Liver (tissue), 9 donors: ENCODE measurements around the gene FN1. TPM values are rescaled to one million over a fixed set of nuclear protein-coding genes. Genes with fewer than 3 reads are reported as not detected.

ENCODE experiments used
- DNase-seq: peaks from one replicate; pipeline ENCODE4 v3.0.0-alpha.2; 2017; ENCODE audit warnings: low spot score
- H3K27ac ChIP-seq, 2 donors: one replicate each; pipeline ENCODE4 v1.7.0; 2013; ENCODE audit warnings: inconsistent platforms in 2 of 2, low read length in 2 of 2, control low read depth in 1 of 2, low read depth in 1 of 2, mild to moderate bottlenecking in 1 of 2
- H3K27me3 ChIP-seq, 4 donors: one replicate each; pipeline versions ENCODE4 v1.6.1 to v1.7.0; 2013; ENCODE audit warnings: low read length in 3 of 4, inconsistent platforms in 1 of 4, mild to moderate bottlenecking in 1 of 4, moderate library complexity in 1 of 4; ENCODE audit not compliant: control insufficient read depth in 4 of 4, insufficient read depth in 4 of 4
- H3K36me3 ChIP-seq, 4 donors: one replicate each; pipeline versions ENCODE4 v1.6.1 to v1.7.0; 2013; ENCODE audit warnings: low read length in 3 of 4, mild to moderate bottlenecking in 3 of 4, low read depth in 1 of 4, moderate library complexity in 1 of 4; ENCODE audit not compliant: control insufficient read depth in 4 of 4, insufficient read depth in 3 of 4
- H3K4me1 ChIP-seq, 4 donors: one replicate each; pipeline versions ENCODE4 v1.6.1 to v1.7.0; 2013; ENCODE audit warnings: low read length in 3 of 4, mild to moderate bottlenecking in 3 of 4, moderate library complexity in 1 of 4; ENCODE audit not compliant: control insufficient read depth in 4 of 4, insufficient read depth in 4 of 4
- H3K4me3 ChIP-seq, 3 donors: one replicate each; pipeline versions ENCODE4 v1.6.1 to v1.7.0; 2013; ENCODE audit warnings: low read length in 3 of 3, control low read depth in 1 of 3, low read depth in 1 of 3, mild to moderate bottlenecking in 1 of 3
- H3K9ac ChIP-seq, 2 donors: one replicate each; pipeline ENCODE4 v1.7.0; 2013; ENCODE audit warnings: low read length in 2 of 2, mild to moderate bottlenecking in 2 of 2, moderate library complexity in 2 of 2, control low read depth in 1 of 2, low read depth in 1 of 2
- H3K9me3 ChIP-seq, 4 donors: one replicate each; pipeline versions ENCODE4 v1.6.1 to v1.7.0; 2013; ENCODE audit warnings: low read length in 3 of 4; ENCODE audit not compliant: control insufficient read depth in 4 of 4
- ATF3 ChIP-seq: IDR thresholded peaks from 2 replicates; pipeline ENCODE4 v1.6.1; 2016; ENCODE audit warnings: antibody characterized with exemption
- CTCF ChIP-seq: fragments of 150-350 bp; IDR thresholded peaks from 2 replicates; pipeline ENCODE4 v1.5.1; 2017; ENCODE audit warnings: improper control_type of control experiment, low read depth, low read length; ENCODE audit not compliant: missing input control
- EGR1 ChIP-seq, 2 donors: IDR thresholded peaks; 2 replicates each; pipeline ENCODE4 v1.6.1; 2016 to 2018; ENCODE audit warnings: antibody characterized with exemption in 2 of 2, low read depth in 2 of 2
- FOXA1 ChIP-seq: IDR thresholded peaks from 2 replicates; pipeline ENCODE4 v1.6.1; 2016; ENCODE audit warnings: antibody characterized with exemption
- FOXA2 ChIP-seq: IDR thresholded peaks from 2 replicates; pipeline ENCODE4 v1.6.1; 2016; ENCODE audit warnings: antibody characterized with exemption
- GABPA ChIP-seq, 2 donors: IDR thresholded peaks in 1 of 2; conservative IDR thresholded peaks in 1 of 2; 2 replicates each; pipeline ENCODE4 v1.6.1; 2016; ENCODE audit warnings: antibody characterized with exemption in 2 of 2, mild to moderate bottlenecking in 1 of 2, moderate library complexity in 1 of 2
- HNF4A ChIP-seq, 2 donors: conservative IDR thresholded peaks; 2 replicates each; pipeline ENCODE4 v1.6.1; 2016; ENCODE audit warnings: antibody characterized with exemption in 2 of 2, mild to moderate bottlenecking in 2 of 2
- HNF4G ChIP-seq: IDR thresholded peaks from 2 replicates; pipeline ENCODE4 v1.6.1; 2016; ENCODE audit warnings: antibody characterized with exemption
- JUND ChIP-seq, 2 donors: IDR thresholded peaks; 2 replicates each; pipeline ENCODE4 v1.6.1; 2016; ENCODE audit warnings: antibody characterized with exemption in 2 of 2
- MAX ChIP-seq: IDR thresholded peaks from 2 replicates; pipeline ENCODE4 v1.6.1; 2016; ENCODE audit warnings: antibody characterized with exemption
- NR2F2 ChIP-seq: IDR thresholded peaks from 2 replicates; pipeline ENCODE4 v1.6.1; 2016; ENCODE audit warnings: antibody characterized with exemption
- RAD21 ChIP-seq, 2 donors: IDR thresholded peaks; 2 replicates each; pipeline ENCODE4 v1.6.1; 2016; ENCODE audit warnings: antibody characterized with exemption in 2 of 2, mild to moderate bottlenecking in 2 of 2
- REST ChIP-seq: IDR thresholded peaks from 2 replicates; pipeline ENCODE4 v1.6.1; 2016; ENCODE audit warnings: antibody characterized with exemption, mild to moderate bottlenecking
- RXRA ChIP-seq, 2 donors: IDR thresholded peaks; 2 replicates each; pipeline ENCODE4 v1.6.1; 2017 to 2018; ENCODE audit warnings: antibody characterized with exemption in 2 of 2, mild to moderate bottlenecking in 1 of 2
- SP1 ChIP-seq: IDR thresholded peaks from 2 replicates; pipeline ENCODE4 v1.6.1; 2018; ENCODE audit warnings: antibody characterized with exemption, mild to moderate bottlenecking
- TAF1 ChIP-seq: conservative IDR thresholded peaks from 2 replicates; pipeline ENCODE4 v1.6.1; 2016; ENCODE audit warnings: antibody characterized with exemption, mild to moderate bottlenecking
- YY1 ChIP-seq: IDR thresholded peaks from 2 replicates; pipeline ENCODE4 v1.6.1; 2016; ENCODE audit warnings: antibody characterized with exemption, mild to moderate bottlenecking
- WGBS: extraction: QIAGEN DNeasy Blood & Tissue Kit; methylation state at CpG from one replicate; pipeline ENCODE4 v1.1.7; 2013; 5-methylcytosine and 5-hydroxymethylcytosine counted together
- polyA plus RNA-seq, 2 donors: library from polyadenylated mRNA; stranded (reverse) in 1 of 2; unstranded in 1 of 2; fragments of 200-250 nt in 1 of 2; fragments of >200 nt in 1 of 2; fragmentation: Nextera tagmentation in 1 of 2; extraction: Ambion mirVana in 1 of 2; gene quantifications; one replicate each; pipeline versions ENCODE4 v1.2.1 to v1.2.3, GENCODE V29; 2013 to 2015
- total RNA-seq, 2 donors: library from RNA; depleted of rRNA; stranded (reverse); fragments of >200 nt; gene quantifications; one replicate each; pipeline ENCODE4 v1.2.3, GENCODE V29; 2014
- donor health status: healthy.
- donor health status: healthy.
- donor health status: healthy.
- donor health status: healthy.
- donor health status: healthy.

The FN1 gene
- total and polyA plus RNA-seq, 4 donors, result 545 to 1,402 (median 837) TPM

- Histone ChIP-seq H3K4me3 (no peak overlapping the region), H3K27ac (no peak overlapping the region), H3K36me3 (peaks cover 3 to 27% (median 19%) of the 10 kb centered on the region in 4 donors), H3K9ac (no peak overlapping the region), H3K27me3 (no peaks in the 10 kb centered on the region), H3K9me3 (no peaks in the 10 kb centered on the region), H3K4me1 (no peaks in the 10 kb centered on the region)
- no peak for DNase-seq
- WGBS, result 93% methylated on average over 7 of the region's 7 CpGs
- TF ChIP-seq MAX (no peak), HNF4A (conservative IDR thresholded peaks at IDR 0.05) (no peak), FOXA1 (no peak), SP1 (no peak), NR2F2 (no peak), TAF1 (no peak), RXRA (IDR thresholded peaks at IDR 0.05) (no peak), REST (no peak), HNF4G (no peak), FOXA2 (no peak)
Observed at GRCh38 chr2:215320679-215321078, 115.2 kb downstream of the FN1 start.

- Histone ChIP-seq H3K9ac (no peak overlapping the region), H3K4me1 (no peaks in the 10 kb centered on the region), H3K27ac (no peak overlapping the region), H3K9me3 (no peaks in the 10 kb centered on the region), H3K27me3 (no peaks in the 10 kb centered on the region), H3K36me3 (peaks cover 3 to 27% (median 19%) of the 10 kb centered on the region in 4 donors), H3K4me3 (no peak overlapping the region)
- WGBS, result 94% methylated on average over 3 of the region's 3 CpGs
- no peak for DNase-seq
- TF ChIP-seq JUND (IDR thresholded peaks at IDR 0.05) (no peak), MAX (no peak), HNF4A (conservative IDR thresholded peaks at IDR 0.05) (no peak), ATF3 (no peak), GABPA (IDR thresholded peaks at IDR 0.05 in 1 of 2, conservative IDR thresholded peaks at IDR 0.05 in 1 of 2) (no peak), RAD21 (IDR thresholded peaks at IDR 0.05) (no peak), EGR1 (IDR thresholded peaks at IDR 0.05; ENCODE audit: low read depth in 2 of 2) (no peak), NR2F2 (no peak), YY1 (no peak)
Observed at GRCh38 chr2:215320102-215320501, 115.8 kb downstream of the FN1 start.

GRCh38 chr2:215319500-215319899 lies 116.4 kb downstream of the FN1 start:
- H3K36me3 ChIP-seq, result peaks cover 4 to 32% (median 21%) of the 10 kb centered on the region in 4 donors
- H3K27ac ChIP-seq, result no peak overlapping the region
- H3K9ac ChIP-seq, result no peak overlapping the region
- DNase-seq, result no peak
- 98% methylated on average over 5 of the region's 5 CpGs for WGBS
- H3K27me3 ChIP-seq, result no peaks in the 10 kb centered on the region
- TF ChIP-seq SP1 (no peak), RAD21 (IDR thresholded peaks at IDR 0.05) (no peak), EGR1 (IDR thresholded peaks at IDR 0.05; ENCODE audit: low read depth in 2 of 2) (no peak), CTCF (no peak), HNF4G (no peak), FOXA2 (no peak), RXRA (IDR thresholded peaks at IDR 0.05) (no peak), REST (no peak), JUND (IDR thresholded peaks at IDR 0.05) (no peak), FOXA1 (no peak), HNF4A (conservative IDR thresholded peaks at IDR 0.05) (no peak), YY1 (no peak), GABPA (IDR thresholded peaks at IDR 0.05 in 1 of 2, conservative IDR thresholded peaks at IDR 0.05 in 1 of 2) (no peak), NR2F2 (no peak)
- no peaks in the 10 kb centered on the region for H3K4me1 ChIP-seq
- H3K9me3 ChIP-seq, result no peaks in the 10 kb centered on the region
- no peak overlapping the region for H3K4me3 ChIP-seq
